K562 (cell line): Measurements from ENCODE around the gene WDR81. TPM values are rescaled to one million over a fixed set of nuclear protein-coding genes. Genes with fewer than 3 reads are reported as not detected.

Experiments
- ATAC-seq: fragments of 200-7000 bp; cut with Tn5 transposase; 3 replicates; pipeline ENCODE4 v1.9.1; 2020; ENCODE audit warnings: moderate library complexity
- BruUV-seq: library from RNA; stranded (reverse); fragments of 400-500 nt; replicated peaks from 2 replicates; lab custom pipeline; 2021; lab: Mats Ljungman, UMichigan
- CTCF ChIA-PET: fragments of 300-600 bp; formaldehyde crosslinking; extraction: SDS; loops from one replicate; lab custom pipeline; 2021; ENCODE audit warnings: low intra/inter-chr PET ratio; lab: Yijun Ruan, JAX
- POLR2A ChIA-PET: fragments of 300-600, 350-650 bp; sonication (Branson Sonifier 250); formaldehyde crosslinking; extraction: SDS; loops from one replicate; lab custom pipeline; 2021; ENCODE audit warnings: antibody characterized with exemption, inconsistent platforms; lab: Yijun Ruan, JAX
- DNase-seq, 4 experiments: peaks; one replicate each; pipeline versions ENCODE4 v3.0.0 to v3.0.0-alpha.2; 2011 to 2018; ENCODE audit warnings: low spot score in 3 of 4, mixed read lengths in 3 of 4; ENCODE audit errors: extremely low read depth in 1 of 4
- FAIRE-seq: peaks from 2 replicates; lab custom pipeline; 2011; peaks lifted over from hg19 to GRCh38; lab: Jason Lieb, UNC
- H2AFZ ChIP-seq: 2 replicates; pipeline ENCODE4 v1.6.0; 2011; ENCODE audit warnings: low read depth, low read length, control low read depth, inconsistent platforms
- H3K27ac ChIP-seq: fragments of 200-600 bp; 3 replicates; pipeline ENCODE4 v1.8.0; 2011; ENCODE audit warnings: low read depth, mild to moderate bottlenecking, control low read depth, inconsistent platforms, low read length, moderate library complexity, mixed read lengths; ENCODE audit errors: extremely low read depth
- H3K27me3 ChIP-seq, 2 experiments: fragments of 300-600 bp in 1 of 2; 2 replicates in 1 of 2; 3 replicates in 1 of 2; pipeline versions ENCODE4 v1.6.0 to v1.8.0; 2011; ENCODE audit warnings: inconsistent platforms in 2 of 2, low read length in 2 of 2, mild to moderate bottlenecking in 1 of 2, mixed read lengths in 1 of 2, moderate library complexity in 1 of 2; ENCODE audit not compliant: control insufficient read depth in 2 of 2, insufficient read depth in 2 of 2
- H3K36me3 ChIP-seq: fragments of 300-600 bp; 3 replicates; pipeline ENCODE4 v1.8.0; 2011; ENCODE audit warnings: mild to moderate bottlenecking, low read length, inconsistent platforms; ENCODE audit not compliant: control insufficient read depth, insufficient read depth
- H3K4me1 ChIP-seq, 2 experiments: fragments of 200-600 bp in 1 of 2; replicated peaks in 1 of 2; 2 replicates in 1 of 2; 3 replicates in 1 of 2; pipeline versions ENCODE4 v1.5.1 to v1.8.0; 2011; ENCODE audit warnings: inconsistent platforms in 2 of 2, low read length in 2 of 2, mild to moderate bottlenecking in 1 of 2, mixed read lengths in 1 of 2, moderate library complexity in 1 of 2; ENCODE audit not compliant: control insufficient read depth in 2 of 2, insufficient read depth in 2 of 2
- H3K4me2 ChIP-seq: 2 replicates; pipeline ENCODE4 v1.6.1; 2011; ENCODE audit warnings: low read length, control low read depth, inconsistent platforms, mixed read lengths; ENCODE audit not compliant: insufficient read depth
- H3K4me3 ChIP-seq: fragments of 200-600 bp; sonication (generic), shearing (Covaris generic); 2 replicates; pipeline ENCODE4 v1.5.1; 2016; ENCODE audit warnings: control low read depth, inconsistent platforms
- H3K79me2 ChIP-seq: fragments of 200-600 bp; 3 replicates; pipeline ENCODE4 v1.8.0; 2011; ENCODE audit warnings: low read length, inconsistent platforms; ENCODE audit not compliant: control insufficient read depth, insufficient read depth
- H3K9ac ChIP-seq, 2 experiments: 2 replicates each; pipeline versions ENCODE4 v1.6.0 to v1.6.1; 2011; ENCODE audit warnings: low read depth in 2 of 2, low read length in 2 of 2, control low read depth in 1 of 2, inconsistent platforms in 1 of 2, mild to moderate bottlenecking in 1 of 2, mixed read lengths in 1 of 2; ENCODE audit not compliant: insufficient read depth in 1 of 2
- H3K9me1 ChIP-seq: one replicate; pipeline ENCODE4 v1.6.0; 2011; ENCODE audit warnings: inconsistent platforms, mild to moderate bottlenecking, low read length, moderate library complexity; ENCODE audit not compliant: control insufficient read depth, insufficient read depth
- H3K9me3 ChIP-seq: replicated peaks from 2 replicates; pipeline ENCODE4 v1.5.1; 2011; ENCODE audit warnings: low read depth, low read length, inconsistent platforms; ENCODE audit not compliant: control insufficient read depth, insufficient read depth
- H4K20me1 ChIP-seq: replicated peaks from 2 replicates; pipeline ENCODE4 v1.6.1; 2011; ENCODE audit warnings: low read length, inconsistent platforms, mixed read lengths; ENCODE audit not compliant: control insufficient read depth, insufficient read depth
- BCLAF1 ChIP-seq, 2 experiments: fragments of 450-650 bp in 1 of 2; IDR thresholded peaks; 2 replicates each; pipeline ENCODE4 v1.6.1; 2011 to 2017; ENCODE audit warnings: low read depth in 2 of 2, antibody characterized with exemption in 1 of 2, borderline replicate concordance in 1 of 2, low read length in 1 of 2, mild to moderate bottlenecking in 1 of 2, mixed read lengths in 1 of 2; ENCODE audit not compliant: control insufficient read depth in 1 of 2
- FOXJ2 ChIP-seq: fragments of 200-800 bp; sonication (Bioruptor generic); IDR thresholded peaks from 2 replicates; pipeline ENCODE4 v1.6.1; 2016; ENCODE audit warnings: missing genetic modification characterization, missing compliant biosample characterization
- FOXJ3 ChIP-seq: sonication (generic); formaldehyde crosslinking; IDR thresholded peaks from 2 replicates; pipeline ENCODE4 v1.4.0; 2020; ENCODE audit warnings: mild to moderate bottlenecking, missing genetic modification reagents
- KDM2B ChIP-seq: fragments of 250-450 bp; sonication (Bioruptor Pico); IDR thresholded peaks from 2 replicates; pipeline ENCODE4 v1.8.0; 2021; ENCODE audit warnings: mild to moderate bottlenecking, moderate library complexity
- MAFG ChIP-seq: fragments of 450-650 bp; conservative IDR thresholded peaks from 2 replicates; pipeline ENCODE4 v1.6.1; 2016; ENCODE audit warnings: missing genetic modification characterization, missing compliant biosample characterization
- SAFB2 ChIP-seq: fragments of 200-400 bp; formaldehyde crosslinking; IDR thresholded peaks from 2 replicates; pipeline ENCODE4 v1.6.1; 2018; ENCODE audit warnings: borderline replicate concordance, low read length, low read depth, moderate library complexity; ENCODE audit not compliant: severe bottlenecking
- TEAD2 ChIP-seq: fragments of 450-650 bp; IDR thresholded peaks from 2 replicates; pipeline ENCODE4 v1.6.1; 2016; ENCODE audit warnings: missing genetic modification characterization, control low read depth, missing compliant biosample characterization
- THAP7 ChIP-seq: fragments of 250-450 bp; sonication (Bioruptor Pico); IDR thresholded peaks from 2 replicates; pipeline ENCODE4 v1.5.0; 2021
- THRA ChIP-seq: fragments of 450-650 bp; IDR thresholded peaks from 2 replicates; pipeline ENCODE4 v1.6.1; 2017; ENCODE audit warnings: mild to moderate bottlenecking, moderate library complexity
- WGBS: fragments of 100-300 bp; shearing (Covaris generic); methylation state at CpG from one replicate; pipeline ENCODE4 v1.1.6; 2016; ENCODE audit warnings: low coverage, mixed read lengths; ENCODE audit not compliant: insufficient coverage; ENCODE audit errors: missing lambda C conversion rate; 5-methylcytosine and 5-hydroxymethylcytosine counted together
- in situ Hi-C: fragments of 300-500 bp; cut with MboI; formaldehyde crosslinking; loops from 4 replicates; pipeline ENCODE4 v1.15.0; 2018; ENCODE audit warnings: inconsistent platforms, mixed read lengths
- intact Hi-C: fragments of 100-400 bp; cut with micrococcal nuclease; formaldehyde crosslinking; loops from 2 replicates; pipeline ENCODE4 v1.14.2; 2022
- polyA plus RNA-seq, 8 experiments: library from polyadenylated mRNA; depleted of rRNA in 4 of 8; stranded (reverse) in 5 of 8; unstranded in 3 of 8; fragments of >200 nt; fragmentation: Nextera tagmentation in 2 of 8; fragmentation: Illumina TruSeq in 1 of 8; extraction: Ambion mirVana in 2 of 8; extraction: Trizol in 1 of 8; gene quantifications; 2 replicates each; pipeline versions ENCODE4 v1.2.1 to v1.2.3, GENCODE V29; 2011 to 2014; ENCODE audit warnings: inconsistent platforms in 1 of 8, missing spikeins in 1 of 8
- total RNA-seq, 7 experiments: library from RNA; depleted of rRNA in 6 of 7; stranded (reverse); fragments of >200 nt in 6 of 7; fragmentation: Illumina TruSeq in 2 of 7; extraction: Trizol in 2 of 7; gene quantifications; 2 replicates each; pipeline versions ENCODE4 v1.2.1 to v1.2.3, GENCODE V29; 2011 to 2021; ENCODE audit warnings: low replicate concordance in 1 of 7
- TF ChIP-seq, protein P1 (sequence below): IDR thresholded peaks from 2 replicates; pipeline ENCODE4 v1.6.1; 2012; ENCODE audit warnings: low read depth, low read length, improper control_type of control experiment, borderline replicate concordance

WDR81 gene
- total and polyA plus RNA-seq, 9 of the 15 experiments (the other 6 are each of a cell fraction or from before 2014, with no cell fraction given), result 0.01 to 17.1 (median 3.3) TPM

GRCh38 chr17:1676401-1676800 lies 48.1 kb upstream of the WDR81 start (continued):
- TF ChIP-seq MAFG (tag) (no peak), BCLAF1 (IDR thresholded peaks at IDR 0.05; ENCODE audit: borderline replicate concordance in 1 of 2, control insufficient read depth in 1 of 2, low read depth in 2 of 2, low read length in 1 of 2) (no peak), TEAD2 (tag) (no peak), THRA (no peak)

- in situ Hi-C loops (no loop called here), intact Hi-C loops (loop anchor here (5.0 kb wide), 1 partner anchor 34 kb away; no protein-coding TSS in a partner anchor)
- H3K79me2 ChIP-seq, result peaks cover 46% of the 10 kb centered on the region
- peaks cover 52% of the 10 kb centered on the region for H3K36me3 ChIP-seq
- H3K27ac ChIP-seq, result peak overlapping the region; percentile 84; the same call in 1 of the 3 replicates
- TF ChIP-seq SAFB2 (no peak), FOXJ2 (tag) (no peak), THAP7 (CRISPR knock-in tag) (no peak), FOXJ3 (CRISPR knock-in tag) (no peak), KDM2B (CRISPR knock-in tag) (no peak)
- TF ChIP-seq, protein P1, sequence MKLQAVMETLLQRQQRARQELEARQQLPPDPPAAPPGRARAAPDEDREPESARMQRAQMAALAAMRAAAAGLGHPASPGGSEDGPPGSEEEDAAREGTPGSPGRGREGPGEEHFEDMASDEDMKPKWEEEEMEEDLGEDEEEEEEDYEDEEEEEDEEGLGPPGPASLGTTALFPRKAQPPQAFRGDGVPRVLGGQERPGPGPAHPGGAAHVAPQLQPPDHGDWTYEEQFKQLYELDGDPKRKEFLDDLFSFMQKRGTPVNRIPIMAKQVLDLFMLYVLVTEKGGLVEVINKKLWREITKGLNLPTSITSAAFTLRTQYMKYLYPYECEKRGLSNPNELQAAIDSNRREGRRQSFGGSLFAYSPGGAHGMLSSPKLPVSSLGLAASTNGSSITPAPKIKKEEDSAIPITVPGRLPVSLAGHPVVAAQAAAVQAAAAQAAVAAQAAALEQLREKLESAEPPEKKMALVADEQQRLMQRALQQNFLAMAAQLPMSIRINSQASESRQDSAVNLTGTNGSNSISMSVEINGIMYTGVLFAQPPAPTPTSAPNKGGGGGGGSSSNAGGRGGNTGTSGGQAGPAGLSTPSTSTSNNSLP, result no peak
- CTCF ChIA-PET, result no interaction called here
- no peak for DNase-seq
- peak overlapping the region; percentile 86 to 94; a peak in 3 of 4 replicates for H3K9ac ChIP-seq
- WGBS, result 42% methylated on average over 5 of the region's 5 CpGs
- peak overlapping the region; percentile 87 for H3K4me2 ChIP-seq
- peaks cover 6 to 11% of the 10 kb centered on the region in 2 experiments; a peak in 4 of 5 replicates for H3K4me1 ChIP-seq
- no peaks in the 10 kb centered on the region for H3K27me3 ChIP-seq
- no peak for ATAC-seq
- no peak overlapping the region for H2AFZ ChIP-seq
- BruUV-seq, result no TSS peak
- peaks cover 4% of the 10 kb centered on the region for H3K9me1 ChIP-seq
- H3K9me3 ChIP-seq, result no peaks in the 10 kb centered on the region
- POLR2A ChIA-PET, result interaction anchor here (0.6 to 1.3 kb wide), 7 partner anchors 7 to 717 kb away, joined by 3 to 9 read pairs (median 3); partner anchors contain the start of gene MNT
- peaks cover 13% of the 10 kb centered on the region; the same call in 1 of the 2 replicates for H4K20me1 ChIP-seq
- no peak for FAIRE-seq
- H3K4me3 ChIP-seq, result peak overlapping the region; percentile 94
Observed at GRCh38 chr17:1683459-1683858, 41.0 kb upstream of the WDR81 start.
